Type B pancreatic cell (in vitro differentiated cells): ENCODE measurements around the gene NOL4L. TPM values are rescaled to one million over a fixed set of nuclear protein-coding genes. Genes with fewer than 3 reads are reported as not detected.
A peak's percentile ranks its signal among the peaks of the same experiment; 100 is the strongest.

ENCODE experiments used
- DNase-seq: peaks from one replicate; pipeline ENCODE4 v3.0.0; 2021; ENCODE audit warnings: mixed read lengths; ENCODE audit not compliant: unreplicated experiment; ENCODE audit errors: extremely low spot score
- H3K27ac Mint-ChIP-seq: 2 replicates; pipeline ENCODE4 v1.8.0; 2021; ENCODE audit warnings: mild to moderate bottlenecking, mixed read lengths
- H3K27me3 Mint-ChIP-seq: 2 replicates; pipeline ENCODE4 v1.8.0; 2021; ENCODE audit warnings: mixed read lengths
- H3K36me3 Mint-ChIP-seq: 2 replicates; pipeline ENCODE4 v1.8.0; 2021; ENCODE audit warnings: mixed read lengths
- H3K4me1 Mint-ChIP-seq: one replicate; pipeline ENCODE4 v1.8.0; 2021; ENCODE audit warnings: mixed read lengths; ENCODE audit not compliant: unreplicated experiment
- H3K4me3 Mint-ChIP-seq: 2 replicates; pipeline ENCODE4 v1.8.0; 2021; ENCODE audit warnings: mild to moderate bottlenecking, mixed read lengths
- H3K9me3 Mint-ChIP-seq: 2 replicates; pipeline ENCODE4 v1.8.0; 2021; ENCODE audit warnings: mixed read lengths
- CTCF ChIP-seq: fragments of 200-600 bp; sonication (generic); conservative IDR thresholded peaks from 2 replicates; pipeline ENCODE4 v1.5.0; 2021; ENCODE audit warnings: antibody characterized with exemption, mild to moderate bottlenecking
- total RNA-seq: library from RNA; stranded (reverse); gene quantifications from 2 replicates; pipeline ENCODE4 v1.2.1, GENCODE V29; 2021; ENCODE audit warnings: low replicate concordance

Gene NOL4L
- total RNA-seq, 1 donor from 2014 or later, result 44.5 TPM

- no peak for DNase-seq
- Mint-ChIP-seq H3K27ac (peak overlapping the region; percentile 17), H3K4me3 (peak overlapping the region; percentile 64), H3K27me3 (no peaks in the 10 kb centered on the region), H3K9me3 (no peaks in the 10 kb centered on the region), H3K4me1 (peaks cover 65% of the 10 kb centered on the region), H3K36me3 (no peaks in the 10 kb centered on the region)
- no peak for TF ChIP-seq CTCF
Observed at GRCh38 chr20:32479012-32479411, 106.1 kb downstream of the NOL4L start.

GRCh38 chr20:32478576-32478975 is 106.6 kb downstream of the NOL4L start:
- Mint-ChIP-seq H3K36me3 (no peaks in the 10 kb centered on the region), H3K27ac (peak overlapping the region; percentile 17), H3K4me1 (peaks cover 67% of the 10 kb centered on the region), H3K27me3 (no peaks in the 10 kb centered on the region), H3K9me3 (no peaks in the 10 kb centered on the region), H3K4me3 (no peak overlapping the region)
- DNase-seq, result no peak
- no peak for TF ChIP-seq CTCF

GRCh38 chr20:32477594-32478512 is 107.3 kb downstream of the NOL4L start:
- no peaks in the 10 kb centered on the region for H3K27me3 Mint-ChIP-seq
- no peaks in the 10 kb centered on the region for H3K36me3 Mint-ChIP-seq
- H3K4me3 Mint-ChIP-seq, result peak overlapping the region; percentile 23
- DNase-seq, result no peak
- H3K27ac Mint-ChIP-seq, result peak overlapping the region; percentile 96
- H3K9me3 Mint-ChIP-seq, result no peaks in the 10 kb centered on the region
- TF ChIP-seq CTCF, result no peak
- peaks cover 70% of the 10 kb centered on the region for H3K4me1 Mint-ChIP-seq

GRCh38 chr20:32476684-32477593 is 108.2 kb downstream of the NOL4L start:
- H3K27me3 Mint-ChIP-seq, result no peaks in the 10 kb centered on the region
- TF ChIP-seq CTCF, result no peak
- no peaks in the 10 kb centered on the region for H3K36me3 Mint-ChIP-seq
- H3K4me1 Mint-ChIP-seq, result peaks cover 70% of the 10 kb centered on the region
- no peaks in the 10 kb centered on the region for H3K9me3 Mint-ChIP-seq
- peak overlapping the region; percentile 96 for H3K27ac Mint-ChIP-seq
- H3K4me3 Mint-ChIP-seq, result peak overlapping the region; percentile 81
- no peak for DNase-seq

GRCh38 chr20:32474967-32475811 is 109.9 kb downstream of the NOL4L start:
- peak; percentile 93 for DNase-seq
- Mint-ChIP-seq H3K4me3 (peak overlapping the region; percentile 83), H3K4me1 (peaks cover 61% of the 10 kb centered on the region), H3K27me3 (no peaks in the 10 kb centered on the region), H3K27ac (peak overlapping the region; percentile 96), H3K9me3 (no peaks in the 10 kb centered on the region), H3K36me3 (peaks cover 9% of the 10 kb centered on the region)
- peak; percentile 32 for TF ChIP-seq CTCF
